HG03575 (cell line): ENCODE data around the gene UBA5.

Experiments used
- ATAC-seq: cut with Tn5 transposase; IDR thresholded peaks from one replicate; pipeline ENCODE4 v1.9.1; 2021; ENCODE audit not compliant: unreplicated experiment, insufficient number of reproducible peaks, low FRiP score; ENCODE audit errors: extremely low read depth

UBA5 gene

GRCh38 chr3:132703733-132704132, 43.6 kb downstream of the UBA5 start:
- no peak for ATAC-seq

GRCh38 chr3:132709761-132710160, 49.6 kb downstream of the UBA5 start:
- no peak for ATAC-seq

- no peak for ATAC-seq
These were observed 50.2 kb downstream of the UBA5 start for GRCh38 chr3:132710311-132710710.

DNA sequence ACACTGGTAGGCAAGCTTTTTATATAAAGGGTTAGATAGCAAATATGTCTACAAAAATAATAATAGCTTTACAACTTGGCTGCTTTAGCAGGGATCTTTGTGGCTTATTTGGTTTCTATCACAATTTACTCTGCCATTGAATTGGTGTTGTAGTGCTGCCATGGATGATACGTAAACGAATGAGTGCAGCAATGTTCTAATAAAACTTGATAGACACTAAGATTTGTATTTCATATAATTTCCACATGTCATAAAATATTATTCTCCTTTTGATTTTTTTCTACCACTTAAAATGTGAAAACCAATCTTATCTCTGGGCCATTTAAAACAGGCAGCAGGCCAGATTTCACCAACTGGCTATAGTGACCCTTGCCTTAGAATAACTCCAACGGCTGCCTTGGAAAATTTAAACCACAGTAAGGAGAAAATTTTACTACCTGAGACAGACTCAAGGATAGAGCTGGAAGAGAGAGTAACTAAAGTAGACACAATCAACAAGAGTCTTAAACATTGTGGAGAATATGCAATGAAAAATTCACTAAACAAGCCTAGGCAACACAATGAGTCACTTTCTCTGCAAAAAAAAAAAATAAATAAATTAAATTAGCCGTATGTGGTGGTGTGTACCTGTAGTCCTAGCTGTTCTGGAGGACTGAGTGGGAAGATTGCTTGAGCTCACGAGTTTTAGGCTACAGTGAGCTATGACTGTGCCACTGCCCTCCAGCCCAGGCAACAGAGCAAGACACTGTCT, 54.0 kb downstream of the UBA5 start:
- no peak for ATAC-seq

DNA sequence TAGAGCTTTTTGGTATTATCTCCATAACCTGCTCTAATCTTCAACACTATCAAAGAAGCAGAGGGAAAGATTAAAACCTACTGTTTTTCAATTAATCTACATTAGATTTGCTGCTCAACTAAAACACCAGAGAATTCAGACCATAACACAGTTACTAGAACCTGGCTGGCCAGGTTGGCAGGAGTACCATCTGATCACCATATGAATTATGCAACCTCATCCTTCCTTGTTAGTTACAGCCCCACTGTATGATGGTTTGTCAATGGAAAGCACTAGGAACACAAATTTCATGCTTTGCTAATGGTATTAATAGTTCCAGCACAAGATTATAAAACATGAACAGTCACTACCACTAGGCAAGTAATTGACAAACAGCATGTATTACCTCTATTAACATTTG, 56.2 kb downstream of the UBA5 start:
- ATAC-seq, result no peak

DNA sequence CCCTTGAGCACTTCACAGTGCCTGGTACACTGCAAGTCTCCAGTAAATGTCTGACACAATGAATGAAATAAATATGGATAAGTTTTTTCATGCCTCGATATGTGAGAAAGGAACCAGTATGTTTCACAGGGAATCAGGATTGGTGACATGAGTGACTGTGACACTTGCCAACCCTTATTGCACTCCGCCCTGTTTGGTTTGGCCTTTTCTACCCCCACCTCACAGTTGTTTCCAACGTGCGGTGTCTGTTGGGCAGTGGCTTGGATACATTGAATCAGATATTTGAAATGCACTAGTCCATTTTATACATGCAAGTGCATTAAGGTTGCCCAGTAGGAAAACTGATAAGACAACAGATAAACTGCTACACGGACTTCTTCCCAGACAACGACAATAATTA, 60.1 kb downstream of the UBA5 start:
- ATAC-seq, result no peak

DNA sequence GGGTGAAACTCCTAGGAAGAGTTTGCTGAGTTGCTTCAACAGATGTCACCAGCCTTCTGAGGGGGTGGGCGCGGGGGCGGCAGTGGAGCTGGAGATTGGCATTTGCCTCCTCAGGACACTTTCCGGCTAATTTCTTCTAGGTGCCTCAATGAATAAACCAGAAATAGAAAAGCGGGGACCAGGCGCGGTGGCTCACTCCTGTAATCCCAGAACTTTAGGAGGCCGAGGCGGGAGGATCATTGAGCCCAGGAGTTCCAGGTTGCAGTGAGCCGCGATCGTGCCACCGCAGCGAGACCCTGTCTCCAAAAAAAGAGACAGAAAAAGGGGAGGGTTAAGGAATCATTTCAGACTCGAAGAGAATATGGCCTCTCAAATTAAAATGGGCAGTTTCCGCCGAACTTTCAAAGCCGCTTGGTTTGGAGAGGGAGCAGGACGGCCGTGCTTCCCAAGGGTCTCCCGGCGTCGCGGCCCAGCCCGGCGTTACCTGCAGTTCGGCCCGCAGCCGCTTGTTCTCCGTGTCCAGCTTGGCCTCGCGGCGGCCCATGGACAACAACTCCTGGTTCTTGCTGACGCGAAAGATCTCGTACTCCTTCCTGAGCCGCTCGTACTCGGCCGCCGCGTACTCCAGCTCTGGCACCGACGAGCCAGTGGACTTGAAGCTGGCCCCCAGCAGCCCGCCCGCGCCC, 61.5 kb downstream of the UBA5 start:
- ATAC-seq, result no peak

DNA sequence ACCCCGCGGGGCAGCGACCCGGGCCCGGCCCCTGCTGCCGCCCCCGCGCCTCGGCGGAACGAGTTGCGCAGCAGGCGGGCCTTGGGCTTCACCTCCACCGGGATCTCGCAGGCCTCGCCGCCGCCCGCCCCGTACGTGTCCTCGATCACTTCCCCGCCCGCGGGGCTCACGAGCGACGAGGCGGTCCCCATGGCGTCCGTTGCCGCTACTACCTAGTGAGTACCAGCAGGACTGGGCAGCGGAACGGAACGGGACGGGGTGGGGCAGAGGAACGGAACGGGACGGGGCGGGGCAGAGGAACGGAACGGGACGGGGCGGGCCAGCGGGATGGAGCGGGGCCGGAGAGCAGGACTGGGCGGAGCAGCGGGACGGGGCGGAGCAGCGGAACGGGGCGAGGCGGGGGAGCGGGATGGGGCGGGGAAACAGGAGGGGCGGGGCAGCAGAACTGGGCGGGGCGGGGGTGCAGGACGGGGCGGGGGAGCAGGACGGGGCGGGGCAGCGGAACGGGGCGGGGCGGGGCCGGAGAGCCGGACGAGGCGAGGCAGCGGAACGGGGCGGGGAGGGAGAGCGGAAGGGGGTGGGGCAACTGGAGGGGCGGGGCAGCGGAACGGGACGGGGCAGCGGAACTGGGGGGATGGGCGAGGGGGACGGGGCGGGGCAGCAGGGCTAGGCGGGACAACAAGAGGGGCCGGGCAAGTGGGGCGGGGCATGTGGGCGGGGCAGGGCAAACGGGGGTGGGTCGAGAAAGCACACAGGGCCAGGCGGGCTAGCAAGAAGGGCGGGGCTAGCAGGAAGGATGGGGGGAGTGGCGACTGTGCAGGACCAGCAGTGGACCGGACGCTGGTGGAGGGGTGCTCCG, 62.3 kb downstream of the UBA5 start, which contains the start of gene NPHP3:
NPHP3 (minus strand) TSS at position 245 of the 859 bp plus-strand sequence; CDS start at position 191, 54 bp downstream.
- no peak for ATAC-seq

- ATAC-seq, result no peak
These were observed 63.2 kb downstream of the UBA5 start for GRCh38 chr3:132723024-132723950.

DNA sequence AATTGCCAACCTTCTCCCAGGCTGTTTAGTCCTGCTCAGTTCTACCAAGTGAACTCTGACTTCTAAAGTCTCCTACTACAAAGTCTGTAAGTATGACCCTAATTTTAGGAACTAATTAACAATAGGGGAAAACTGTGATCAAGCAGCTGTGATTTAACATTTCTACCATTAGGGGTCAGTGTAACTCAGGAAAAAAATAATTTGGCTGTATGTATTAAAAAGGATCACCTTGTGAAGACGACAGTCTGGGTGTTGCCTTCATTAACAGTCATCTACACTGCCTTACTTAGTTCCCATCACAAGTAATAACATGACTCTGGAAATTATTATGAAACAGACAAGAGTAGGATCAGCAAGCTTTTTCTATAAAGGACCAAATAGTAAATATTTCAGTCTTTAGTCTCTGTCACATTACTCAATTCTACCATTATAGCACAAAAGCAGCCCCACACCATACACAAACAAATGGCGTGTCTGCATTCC, 66.3 kb downstream of the UBA5 start:
- no peak for ATAC-seq
